Measurements from ENCODE around the gene RAB1B. TPM values are rescaled to one million over a fixed set of nuclear protein-coding genes. Genes with fewer than 3 reads are reported as not detected.
"Not testable (repeated sequence)": the region's sequence is repeated elsewhere in the genome, so short reads cannot be mapped to it uniquely, and the experiment has no call there.

RAB1B gene
- total RNA-seq, 4 donors from 2014 or later: 89.8 to 141 (median 131) TPM

DNA sequence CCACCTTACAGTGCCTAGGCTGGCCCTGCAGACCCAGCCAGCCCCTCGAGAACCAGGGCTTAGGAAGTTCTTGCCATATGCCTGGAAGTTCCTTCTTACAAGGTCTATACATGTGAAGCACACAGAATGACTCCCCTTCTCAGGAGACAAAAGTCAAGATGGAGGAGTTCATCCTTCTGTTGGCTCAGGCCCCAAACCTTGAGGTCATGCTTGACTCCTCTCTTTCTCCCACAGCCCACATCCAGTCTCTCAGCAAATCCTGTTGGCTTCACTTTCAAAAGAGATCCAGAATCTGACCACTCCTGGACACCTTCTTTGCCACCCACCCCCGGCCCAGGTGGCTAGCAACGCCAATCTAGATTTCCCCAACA lies 50.1 kb downstream of the RAB1B start:
- no peak for DNase-seq
- Histone ChIP-seq H3K4me3 (no peak overlapping the region), H3K27me3 (no peaks in the 10 kb centered on the region), H3K4me1 (peaks cover 9 to 32% (median 22%) of the 10 kb centered on the region in 4 donors), H3K27ac (peak overlapping the region; percentile 79 to 95 (median 88)), H3K36me3 (no peaks in the 10 kb centered on the region), H3K9me3 (no peaks in the 10 kb centered on the region)
- TF ChIP-seq, protein P1, sequence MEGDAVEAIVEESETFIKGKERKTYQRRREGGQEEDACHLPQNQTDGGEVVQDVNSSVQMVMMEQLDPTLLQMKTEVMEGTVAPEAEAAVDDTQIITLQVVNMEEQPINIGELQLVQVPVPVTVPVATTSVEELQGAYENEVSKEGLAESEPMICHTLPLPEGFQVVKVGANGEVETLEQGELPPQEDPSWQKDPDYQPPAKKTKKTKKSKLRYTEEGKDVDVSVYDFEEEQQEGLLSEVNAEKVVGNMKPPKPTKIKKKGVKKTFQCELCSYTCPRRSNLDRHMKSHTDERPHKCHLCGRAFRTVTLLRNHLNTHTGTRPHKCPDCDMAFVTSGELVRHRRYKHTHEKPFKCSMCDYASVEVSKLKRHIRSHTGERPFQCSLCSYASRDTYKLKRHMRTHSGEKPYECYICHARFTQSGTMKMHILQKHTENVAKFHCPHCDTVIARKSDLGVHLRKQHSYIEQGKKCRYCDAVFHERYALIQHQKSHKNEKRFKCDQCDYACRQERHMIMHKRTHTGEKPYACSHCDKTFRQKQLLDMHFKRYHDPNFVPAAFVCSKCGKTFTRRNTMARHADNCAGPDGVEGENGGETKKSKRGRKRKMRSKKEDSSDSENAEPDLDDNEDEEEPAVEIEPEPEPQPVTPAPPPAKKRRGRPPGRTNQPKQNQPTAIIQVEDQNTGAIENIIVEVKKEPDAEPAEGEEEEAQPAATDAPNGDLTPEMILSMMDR (IDR thresholded peaks at IDR 0.05): no peak
- TF ChIP-seq POLR2A (IDR thresholded peaks at IDR 0.05): no peak
- TF ChIP-seq POLR2AphosphoS5 (IDR thresholded peaks at IDR 0.05): no peak
- TF ChIP-seq EP300 (IDR thresholded peaks at IDR 0.05; ENCODE audit: low read depth): no peak
- intact Hi-C loops (cut with DNase I; ENCODE audit: low total_unique reads) (no loop called here), in situ Hi-C loops (cut with MboI; ENCODE audit: low pct_ligation_motif_present in 1 of 4, low pct_unique_long_range_greater_than_20kb in 1 of 4, low sequenced_read_pairs in 3 of 4) (no loop called here)
- WGBS, 2 donors (ENCODE audit: low coverage in 1 of 2): 72% methylated on average over 3 of the region's 3 CpGs; no CpG with 5 or more reads in 1 of the 2 donors

DNA sequence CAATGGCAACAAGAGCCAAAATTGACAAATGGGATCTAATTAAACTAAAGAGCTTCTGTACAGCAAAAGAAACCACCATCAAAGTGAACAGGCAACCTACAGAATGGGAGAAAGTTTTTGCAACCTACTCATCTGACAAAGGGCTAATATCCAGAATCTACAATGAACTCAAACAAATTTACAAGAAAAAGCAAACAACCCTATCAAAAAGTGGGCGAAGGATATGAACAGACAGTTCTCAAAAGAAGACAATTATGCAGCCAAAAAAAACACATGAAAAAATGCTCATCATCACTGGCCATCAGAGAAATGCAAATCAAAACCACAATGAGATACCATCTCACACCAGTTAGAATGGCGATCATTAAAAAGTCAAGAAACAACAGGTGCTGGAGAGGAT lies 51.9 kb downstream of the RAB1B start:
- intact Hi-C loops (cut with DNase I; ENCODE audit: low total_unique reads); H3K36me3 ChIP-seq; H3K9me3 ChIP-seq; in situ Hi-C loops (cut with MboI; ENCODE audit: low pct_ligation_motif_present in 1 of 4, low pct_unique_long_range_greater_than_20kb in 1 of 4, low sequenced_read_pairs in 3 of 4); H3K4me3 ChIP-seq; H3K27me3 ChIP-seq; DNase-seq; H3K27ac ChIP-seq: not testable (repeated sequence)
- peaks cover 8 to 30% (median 20%) of the 10 kb centered on the region in 4 donors for H3K4me1 ChIP-seq
- 80 to 89% methylated on average over 1 to 2 of the region's 2 CpGs for WGBS, 2 donors (ENCODE audit: low coverage in 1 of 2)

DNA sequence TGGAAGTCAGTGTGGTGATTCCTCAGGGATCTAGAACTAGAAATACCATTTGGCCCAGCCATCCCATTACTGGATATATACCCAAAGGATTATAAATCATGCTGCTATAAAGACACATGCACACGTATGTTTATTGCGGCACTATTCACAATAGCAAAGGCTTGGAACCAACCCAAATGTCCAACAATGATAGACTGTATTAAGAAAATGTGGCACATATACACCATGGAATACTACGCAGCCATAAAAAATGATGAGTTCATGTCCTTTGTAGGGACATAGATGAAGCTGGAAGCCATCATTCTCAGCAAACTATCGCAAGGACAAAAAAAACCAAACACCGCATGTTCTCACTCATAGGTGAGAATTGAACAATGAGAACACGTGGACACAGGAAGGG lies 52.3 kb downstream of the RAB1B start:
- DNase-seq; H3K27ac ChIP-seq; in situ Hi-C loops (cut with MboI; ENCODE audit: low pct_ligation_motif_present in 1 of 4, low pct_unique_long_range_greater_than_20kb in 1 of 4, low sequenced_read_pairs in 3 of 4); intact Hi-C loops (cut with DNase I; ENCODE audit: low total_unique reads); H3K36me3 ChIP-seq; H3K4me3 ChIP-seq; H3K27me3 ChIP-seq; H3K9me3 ChIP-seq: not testable (repeated sequence)
- 87 to 90% methylated on average over 4 to 6 of the region's 6 CpGs for WGBS, 2 donors (ENCODE audit: low coverage in 1 of 2)
- H3K4me1 ChIP-seq: peaks cover 8 to 30% (median 20%) of the 10 kb centered on the region in 4 donors

DNA sequence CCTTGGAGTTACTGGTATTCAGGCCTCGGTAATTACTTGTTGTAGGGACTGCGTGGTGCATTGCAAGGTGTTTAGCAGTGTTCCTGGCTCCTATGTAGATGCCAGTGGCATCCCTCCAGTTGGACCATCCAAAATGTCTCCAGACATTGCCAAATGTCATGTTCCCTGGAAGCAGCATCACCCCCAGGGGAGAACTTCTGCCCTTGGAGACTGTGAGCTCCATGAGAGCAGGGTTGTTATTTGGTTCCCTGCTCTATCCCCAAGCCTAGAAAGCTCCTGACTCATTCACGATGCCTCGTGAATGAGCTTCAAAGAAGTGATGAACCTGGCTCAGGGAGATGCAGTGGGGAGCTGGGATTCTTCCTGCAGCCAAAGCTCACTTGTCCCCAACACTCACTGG lies 53.2 kb downstream of the RAB1B start:
- intact Hi-C loops (cut with DNase I; ENCODE audit: low total_unique reads) (no loop called here), in situ Hi-C loops (cut with MboI; ENCODE audit: low pct_ligation_motif_present in 1 of 4, low pct_unique_long_range_greater_than_20kb in 1 of 4, low sequenced_read_pairs in 3 of 4) (no loop called here)
- 87% methylated on average over 4 of the region's 4 CpGs; no CpG with 5 or more reads in 1 of the 2 donors for WGBS, 2 donors (ENCODE audit: low coverage in 1 of 2)

DNA sequence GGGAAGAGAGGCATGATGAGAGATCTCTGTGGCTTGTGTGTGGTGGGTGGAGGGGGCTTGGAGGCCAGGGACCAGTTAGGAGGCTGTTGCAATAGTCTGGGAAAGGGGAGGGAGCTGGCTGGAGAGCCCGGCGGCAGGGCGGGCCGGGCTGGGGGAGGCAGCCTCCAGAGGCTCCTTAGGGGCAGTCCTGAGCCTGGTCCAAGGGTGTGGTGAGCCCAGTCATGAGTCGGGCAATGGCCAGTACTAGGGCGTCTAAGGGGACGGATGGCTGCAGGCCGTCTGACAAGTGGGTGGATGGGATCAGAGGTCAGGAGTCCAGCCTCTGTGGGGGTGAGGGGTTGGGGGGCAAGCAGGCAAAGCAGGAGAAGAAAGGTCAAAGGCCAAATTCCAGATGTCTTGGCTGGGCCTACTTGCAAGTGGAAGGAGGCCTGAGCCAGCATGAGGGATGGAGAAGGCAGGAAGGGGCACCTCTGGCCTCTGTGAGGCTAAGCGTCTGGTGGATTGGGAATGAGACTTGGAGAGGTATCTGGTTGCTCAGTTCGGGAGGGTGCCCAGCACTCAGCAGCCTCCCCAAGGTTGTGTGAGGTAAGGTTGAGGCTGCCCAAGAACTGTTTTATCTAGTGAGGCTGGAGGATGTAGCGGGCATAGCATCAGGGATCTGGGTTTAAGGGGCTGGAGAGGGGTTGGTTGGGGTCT lies 54.4 kb downstream of the RAB1B start:
- intact Hi-C loops (cut with DNase I; ENCODE audit: low total_unique reads): no loop called here
- in situ Hi-C loops (cut with MboI; ENCODE audit: low pct_ligation_motif_present in 1 of 4, low pct_unique_long_range_greater_than_20kb in 1 of 4, low sequenced_read_pairs in 3 of 4): no loop called here
- no peaks in the 10 kb centered on the region for H3K27me3 ChIP-seq
- no peak overlapping the region for H3K27ac ChIP-seq
- H3K4me3 ChIP-seq: no peak overlapping the region
- H3K36me3 ChIP-seq: no peaks in the 10 kb centered on the region
- H3K4me1 ChIP-seq: peaks cover 13 to 25% (median 23%) of the 10 kb centered on the region in 4 donors
- 87 to 90% methylated on average over 2 to 11 of the region's 11 CpGs for WGBS, 2 donors (ENCODE audit: low coverage in 1 of 2)
- H3K9me3 ChIP-seq: no peaks in the 10 kb centered on the region
- TF ChIP-seq POLR2AphosphoS5 (IDR thresholded peaks at IDR 0.05) (no peak), EP300 (IDR thresholded peaks at IDR 0.05; ENCODE audit: low read depth) (no peak), POLR2A (IDR thresholded peaks at IDR 0.05) (no peak)
- TF ChIP-seq, protein P1 (IDR thresholded peaks at IDR 0.05): no peak
- no peak for DNase-seq

More for the DNA sequence above, 53.2 kb downstream of the RAB1B start:
- no peak overlapping the region for H3K4me3 ChIP-seq
- no peaks in the 10 kb centered on the region for H3K9me3 ChIP-seq
- H3K27ac ChIP-seq: no peak overlapping the region
- TF ChIP-seq, protein P1 (IDR thresholded peaks at IDR 0.05): no peak
- TF ChIP-seq EP300 (IDR thresholded peaks at IDR 0.05; ENCODE audit: low read depth): no peak
- no peak for TF ChIP-seq POLR2AphosphoS5 (IDR thresholded peaks at IDR 0.05)
- TF ChIP-seq POLR2A (IDR thresholded peaks at IDR 0.05): no peak
- H3K27me3 ChIP-seq: no peaks in the 10 kb centered on the region
- H3K4me1 ChIP-seq: peaks cover 14 to 29% (median 23%) of the 10 kb centered on the region in 4 donors
- no peak for DNase-seq
- H3K36me3 ChIP-seq: no peaks in the 10 kb centered on the region

Data from transverse colon (tissue), 4 donors.